CD14-positive monocyte (primary cell): ENCODE measurements around the gene THBS2. TPM values are rescaled to one million over a fixed set of nuclear protein-coding genes. Genes with fewer than 3 reads are reported as not detected.

Experiments used
- DNase-seq, 3 donors: peaks; one replicate each; pipeline ENCODE4 v3.0.0-alpha.2; 2011 to 2022
- H2AFZ ChIP-seq: 2 replicates; pipeline ENCODE4 v1.6.0; 2012; ENCODE audit warnings: mild to moderate bottlenecking, low read depth, low read length, inconsistent platforms; ENCODE audit not compliant: insufficient read depth, poor library complexity, severe bottlenecking
- H3K27ac ChIP-seq, 2 donors: 1 replicate in 1 of 2; 2 replicates in 1 of 2; pipeline ENCODE4 v1.5.1; 2012 to 2013; ENCODE audit warnings: low read length in 2 of 2, control low read depth in 1 of 2, inconsistent platforms in 1 of 2, low read depth in 1 of 2, mild to moderate bottlenecking in 1 of 2
- H3K27me3 ChIP-seq, 2 donors: one replicate each; pipeline versions ENCODE4 v1.6.0 to v1.6.1; 2011 to 2013; ENCODE audit warnings: low read length in 2 of 2; ENCODE audit not compliant: control insufficient read depth in 2 of 2, insufficient read depth in 2 of 2
- H3K36me3 ChIP-seq, 2 donors: replicated peaks in 1 of 2; 1 replicate in 1 of 2; 2 replicates in 1 of 2; pipeline versions ENCODE4 v1.5.1 to v1.6.1; 2012 to 2013; ENCODE audit warnings: low read length in 2 of 2, control low read depth in 1 of 2, inconsistent platforms in 1 of 2, mild to moderate bottlenecking in 1 of 2; ENCODE audit not compliant: insufficient read depth in 2 of 2, control insufficient read depth in 1 of 2
- H3K4me1 ChIP-seq, 2 donors: 1 replicate in 1 of 2; 2 replicates in 1 of 2; pipeline versions ENCODE4 v1.5.1 to v1.6.1; 2012 to 2013; ENCODE audit warnings: low read length in 2 of 2, control low read depth in 1 of 2, inconsistent platforms in 1 of 2, mild to moderate bottlenecking in 1 of 2, moderate library complexity in 1 of 2; ENCODE audit not compliant: insufficient read depth in 2 of 2, control insufficient read depth in 1 of 2
- H3K4me2 ChIP-seq: replicated peaks from 2 replicates; pipeline ENCODE3; 2012; ENCODE audit warnings: low read length, moderate library complexity, mild to moderate bottlenecking; ENCODE audit not compliant: poor library complexity, severe bottlenecking; ENCODE audit errors: extremely low read depth
- H3K4me3 ChIP-seq, 3 experiments: fragments of 200-600 bp in 1 of 3; sonication (generic) in 1 of 3; replicated peaks in 1 of 3; 1 replicate in 2 of 3; 2 replicates in 1 of 3; pipeline ENCODE4 v1.5.1; 2011 to 2013; ENCODE audit warnings: low read length in 3 of 3, mild to moderate bottlenecking in 3 of 3, control low read depth in 2 of 3, low read depth in 2 of 3, inconsistent platforms in 1 of 3, moderate library complexity in 1 of 3
- H3K79me2 ChIP-seq: 2 replicates; pipeline ENCODE4 v1.6.0; 2012; ENCODE audit warnings: mild to moderate bottlenecking, control low read depth, inconsistent platforms, low read length, moderate library complexity; ENCODE audit not compliant: insufficient read depth
- H3K9ac ChIP-seq: 2 replicates; pipeline ENCODE4 v1.6.0; 2017; ENCODE audit warnings: low read length, mild to moderate bottlenecking; ENCODE audit not compliant: insufficient read depth, poor library complexity, severe bottlenecking
- H3K9me3 ChIP-seq, 2 donors: replicated peaks in 1 of 2; 1 replicate in 1 of 2; 2 replicates in 1 of 2; pipeline versions ENCODE4 v1.5.1 to v1.6.1; 2012 to 2013; ENCODE audit warnings: low read length in 2 of 2, control low read depth in 1 of 2; ENCODE audit not compliant: control insufficient read depth in 1 of 2, insufficient read depth in 1 of 2
- H4K20me1 ChIP-seq: 2 replicates; pipeline ENCODE4 v1.6.0; 2012; ENCODE audit warnings: mild to moderate bottlenecking, low read length, control low read depth, moderate library complexity; ENCODE audit not compliant: insufficient read depth
- H3K27ac Mint-ChIP-seq, 7 donors: one replicate each; pipeline ENCODE4 v1.8.0; 2020; ENCODE audit warnings: mild to moderate bottlenecking in 7 of 7, mixed read lengths in 7 of 7, moderate library complexity in 6 of 7, inconsistent platforms in 2 of 7
- H3K27me3 Mint-ChIP-seq, 3 donors: one replicate each; pipeline ENCODE4 v1.8.0; 2021 to 2022; ENCODE audit warnings: low read depth in 3 of 3, mild to moderate bottlenecking in 3 of 3, mixed read lengths in 3 of 3, moderate library complexity in 3 of 3, inconsistent platforms in 1 of 3
- H3K36me3 Mint-ChIP-seq, 2 donors: one replicate each; pipeline ENCODE4 v1.8.0; 2020; ENCODE audit warnings: mixed read lengths in 2 of 2, inconsistent platforms in 1 of 2, mild to moderate bottlenecking in 1 of 2
- H3K4me1 Mint-ChIP-seq: one replicate; pipeline ENCODE4 v1.8.0; 2020; ENCODE audit warnings: mild to moderate bottlenecking, mixed read lengths
- H3K4me3 Mint-ChIP-seq, 2 donors: one replicate each; pipeline ENCODE4 v1.8.0; 2020; ENCODE audit warnings: mild to moderate bottlenecking in 2 of 2, mixed read lengths in 2 of 2, moderate library complexity in 1 of 2
- H3K9me3 Mint-ChIP-seq, 7 donors: one replicate each; pipeline ENCODE4 v1.8.0; 2020 to 2022; ENCODE audit warnings: mixed read lengths in 7 of 7, mild to moderate bottlenecking in 6 of 7, moderate library complexity in 6 of 7, inconsistent platforms in 2 of 7
- WGBS: methylation state at CpG from one replicate; pipeline ENCODE4 v1.1.5; 2013; ENCODE audit warnings: missing lambda C conversion rate; ENCODE audit not compliant: insufficient coverage; 5-methylcytosine and 5-hydroxymethylcytosine counted together
- intact Hi-C, 2 donors: fragments of 100-400 bp; cut with micrococcal nuclease; formaldehyde crosslinking; loops; one replicate each; pipeline versions ENCODE4 v1.15.0 to v1.15.1; 2023
- polyA plus RNA-seq, 3 donors: library from polyadenylated mRNA; depleted of rRNA in 1 of 3; unstranded in 2 of 3; stranded (reverse) in 1 of 3; fragments of 300-500 nt in 2 of 3; fragments of >200 nt in 1 of 3; fragmentation: Illumina TruSeq in 2 of 3; gene quantifications; 1 replicate in 2 of 3; 2 replicates in 1 of 3; pipeline ENCODE4 v1.2.3, GENCODE V29; 2012 to 2021
- TF ChIP-seq, protein P1 (sequence below): fragments of 200-600 bp; IDR thresholded peaks from one replicate; pipeline ENCODE4 v1.8.0; 2022; ENCODE audit warnings: antibody characterized with exemption, mild to moderate bottlenecking

Gene THBS2
- polyA plus RNA-seq, 3 donors = 0.01 to 0.03 TPM; not detected in 1

DNA sequence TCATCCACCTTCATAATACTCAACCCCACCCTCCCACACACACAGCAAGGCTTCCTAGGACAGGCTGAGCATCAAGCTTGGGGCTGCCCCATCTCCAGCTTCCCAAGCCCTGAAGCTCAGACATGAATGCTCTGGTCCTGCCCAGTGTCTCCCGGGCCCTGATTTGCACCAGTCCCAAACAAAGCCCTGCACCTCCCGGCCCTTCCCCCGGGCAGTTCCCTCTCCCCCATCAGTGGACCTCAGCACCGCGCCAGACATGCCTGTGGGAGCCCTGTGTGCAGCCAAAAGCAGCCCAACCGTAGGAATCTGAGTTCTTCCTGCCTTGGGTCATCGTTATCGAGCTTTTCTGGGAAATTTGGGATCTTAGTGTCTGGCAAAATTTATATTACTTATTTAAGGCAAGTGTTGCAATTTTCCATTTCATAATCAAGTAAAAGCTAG, 63.5 kb downstream of the THBS2 start:
- no peak for DNase-seq
- TF ChIP-seq, protein P1, sequence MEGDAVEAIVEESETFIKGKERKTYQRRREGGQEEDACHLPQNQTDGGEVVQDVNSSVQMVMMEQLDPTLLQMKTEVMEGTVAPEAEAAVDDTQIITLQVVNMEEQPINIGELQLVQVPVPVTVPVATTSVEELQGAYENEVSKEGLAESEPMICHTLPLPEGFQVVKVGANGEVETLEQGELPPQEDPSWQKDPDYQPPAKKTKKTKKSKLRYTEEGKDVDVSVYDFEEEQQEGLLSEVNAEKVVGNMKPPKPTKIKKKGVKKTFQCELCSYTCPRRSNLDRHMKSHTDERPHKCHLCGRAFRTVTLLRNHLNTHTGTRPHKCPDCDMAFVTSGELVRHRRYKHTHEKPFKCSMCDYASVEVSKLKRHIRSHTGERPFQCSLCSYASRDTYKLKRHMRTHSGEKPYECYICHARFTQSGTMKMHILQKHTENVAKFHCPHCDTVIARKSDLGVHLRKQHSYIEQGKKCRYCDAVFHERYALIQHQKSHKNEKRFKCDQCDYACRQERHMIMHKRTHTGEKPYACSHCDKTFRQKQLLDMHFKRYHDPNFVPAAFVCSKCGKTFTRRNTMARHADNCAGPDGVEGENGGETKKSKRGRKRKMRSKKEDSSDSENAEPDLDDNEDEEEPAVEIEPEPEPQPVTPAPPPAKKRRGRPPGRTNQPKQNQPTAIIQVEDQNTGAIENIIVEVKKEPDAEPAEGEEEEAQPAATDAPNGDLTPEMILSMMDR = no peak
- intact Hi-C loops = no loop called here
- peaks cover 9 to 25% (median 20%) of the 10 kb centered on the region in 7 donors for H3K9me3 Mint-ChIP-seq
- no peak overlapping the region for H3K27ac Mint-ChIP-seq
- H3K4me1 Mint-ChIP-seq = peaks cover 3% of the 10 kb centered on the region
- H3K4me1 ChIP-seq = no peaks in the 10 kb centered on the region
- H3K4me3 Mint-ChIP-seq = no peak overlapping the region
- no peaks in the 10 kb centered on the region for H3K27me3 ChIP-seq
- H3K36me3 Mint-ChIP-seq = no peaks in the 10 kb centered on the region
- H3K79me2 ChIP-seq = no peaks in the 10 kb centered on the region
- H3K36me3 ChIP-seq = no peaks in the 10 kb centered on the region
- no peak overlapping the region for H3K27ac ChIP-seq
- no peaks in the 10 kb centered on the region for H4K20me1 ChIP-seq
- H2AFZ ChIP-seq = no peak overlapping the region
- H3K9me3 ChIP-seq = peaks cover 9 to 16% of the 10 kb centered on the region in 2 donors
- WGBS = 92% methylated on average over 3 of the region's 8 CpGs
- H3K4me3 ChIP-seq = no peak overlapping the region
- H3K4me2 ChIP-seq = no peak overlapping the region
- no peak overlapping the region for H3K9ac ChIP-seq
- peaks cover 0 to 4% (median 0%) of the 10 kb centered on the region in 3 donors for H3K27me3 Mint-ChIP-seq

DNA sequence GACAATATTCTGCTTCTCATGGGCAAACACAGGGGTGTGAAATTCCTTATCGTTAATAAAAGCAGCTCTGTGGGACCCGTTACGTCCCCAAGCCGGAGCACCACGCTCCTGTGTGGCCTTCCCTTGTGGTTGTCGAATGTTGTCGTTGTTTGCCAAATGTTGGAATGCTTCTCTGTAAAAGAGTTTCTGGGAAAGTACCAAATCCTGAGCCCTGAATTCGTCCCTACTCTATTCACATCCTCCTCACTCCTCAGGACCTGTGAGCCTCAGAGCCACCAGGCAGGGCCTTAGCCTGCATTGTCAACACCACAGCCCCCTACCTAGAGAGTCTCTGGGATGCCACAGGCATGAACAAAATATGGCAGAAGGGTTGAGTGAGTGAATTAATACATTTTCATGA, 64.0 kb downstream of the THBS2 start:
- Histone ChIP-seq H3K79me2 (no peaks in the 10 kb centered on the region), H3K9me3 (peaks cover 9 to 16% of the 10 kb centered on the region in 2 donors), H3K4me3 (no peak overlapping the region), H3K4me2 (no peak overlapping the region), H3K27ac (no peak overlapping the region), H3K4me1 (no peaks in the 10 kb centered on the region), H2AFZ (no peak overlapping the region), H3K27me3 (no peaks in the 10 kb centered on the region), H3K9ac (no peak overlapping the region), H4K20me1 (no peaks in the 10 kb centered on the region), H3K36me3 (no peaks in the 10 kb centered on the region)
- H3K4me1 Mint-ChIP-seq = peaks cover 3% of the 10 kb centered on the region
- no peak overlapping the region for H3K4me3 Mint-ChIP-seq
- intact Hi-C loops = no loop called here
- 80% methylated on average over 2 of the region's 8 CpGs for WGBS
- H3K36me3 Mint-ChIP-seq = no peaks in the 10 kb centered on the region
- no peak overlapping the region for H3K27ac Mint-ChIP-seq
- no peak for DNase-seq
- TF ChIP-seq, protein P1 = no peak
- peaks cover 9 to 22% (median 19%) of the 10 kb centered on the region in 7 donors for H3K9me3 Mint-ChIP-seq
- peaks cover 0 to 2% (median 0%) of the 10 kb centered on the region in 3 donors for H3K27me3 Mint-ChIP-seq
